HepG2 (cell line): ENCODE results near the gene CPNE5. TPM values are rescaled to one million over a fixed set of nuclear protein-coding genes. Genes with fewer than 3 reads are reported as not detected.

Experiments used
- HHEX ChIP-seq: IDR thresholded peaks from 2 replicates; pipeline ENCODE4 v1.6.1; 2016; ENCODE audit warnings: control low read depth
- JUN ChIP-seq: sonication (generic); formaldehyde crosslinking; IDR thresholded peaks from 2 replicates; pipeline ENCODE4 v1.4.0; 2020; ENCODE audit warnings: mild to moderate bottlenecking, missing genetic modification reagents
- KDM6A ChIP-seq: IDR thresholded peaks from 2 replicates; pipeline ENCODE4 v1.6.1; 2016; ENCODE audit warnings: low read depth
- MAFG ChIP-seq: sonication (generic); formaldehyde crosslinking; IDR thresholded peaks from 2 replicates; pipeline ENCODE4 v1.5.1; 2020; ENCODE audit warnings: mild to moderate bottlenecking, missing genetic modification reagents
- NCOA2 ChIP-seq: sonication (generic); formaldehyde crosslinking; IDR thresholded peaks from 2 replicates; pipeline ENCODE4 v1.8.0; 2022; ENCODE audit warnings: inconsistent platforms
- SIX1 ChIP-seq: sonication (generic); formaldehyde crosslinking; IDR thresholded peaks from 2 replicates; pipeline ENCODE4 v1.4.0; 2020; ENCODE audit warnings: missing genetic modification reagents, borderline replicate concordance
- UBTF ChIP-seq: sonication (generic); formaldehyde crosslinking; IDR thresholded peaks from 2 replicates; pipeline ENCODE4 v1.4.0; 2020; ENCODE audit warnings: mild to moderate bottlenecking, missing genetic modification reagents
- YEATS4 ChIP-seq: sonication (generic); formaldehyde crosslinking; IDR thresholded peaks from 2 replicates; pipeline ENCODE4 v1.4.0; 2020; ENCODE audit warnings: missing genetic modification reagents, borderline replicate concordance
- ZNF280D ChIP-seq: sonication (generic); formaldehyde crosslinking; IDR thresholded peaks from 2 replicates; pipeline ENCODE4 v1.5.1; 2020; ENCODE audit warnings: mild to moderate bottlenecking, missing genetic modification reagents
- ZNF318 ChIP-seq: sonication (generic); formaldehyde crosslinking; IDR thresholded peaks from 2 replicates; pipeline ENCODE4 v1.4.0; 2020; ENCODE audit warnings: mild to moderate bottlenecking, missing genetic modification reagents
- ZNF773 ChIP-seq: sonication (generic); formaldehyde crosslinking; IDR thresholded peaks from 2 replicates; pipeline ENCODE4 v1.4.0; 2020; ENCODE audit warnings: missing genetic modification reagents, borderline replicate concordance
- ZSCAN21 ChIP-seq: sonication (generic); formaldehyde crosslinking; IDR thresholded peaks from 2 replicates; pipeline ENCODE4 v1.8.0; 2022; ENCODE audit warnings: mild to moderate bottlenecking, missing genetic modification reagents, moderate library complexity, borderline replicate concordance
- polyA plus RNA-seq, 8 experiments: library from polyadenylated mRNA; depleted of rRNA in 3 of 8; stranded (reverse) in 7 of 8; unstranded in 1 of 8; fragments of >200 nt; fragmentation: Illumina TruSeq in 4 of 8; extraction: Trizol in 4 of 8; gene quantifications; 2 replicates each; pipeline versions ENCODE4 v1.2.1 to v1.2.3, GENCODE V29; 2011 to 2016; ENCODE audit warnings: low read depth in 4 of 8, missing spikeins in 1 of 8, mixed read lengths in 1 of 8; ENCODE audit not compliant: insufficient read depth in 1 of 8
- total RNA-seq, 5 experiments: library from RNA; depleted of rRNA; stranded (reverse); fragments of >200 nt; fragmentation: Illumina TruSeq; extraction: Trizol; gene quantifications; 2 replicates each; pipeline ENCODE4 v1.2.3, GENCODE V29; 2016; ENCODE audit warnings: low read depth in 1 of 5
- TF ChIP-seq, protein P1 (sequence below): sonication (generic); formaldehyde crosslinking; IDR thresholded peaks from 2 replicates; pipeline ENCODE4 v1.5.0; 2020; ENCODE audit warnings: missing genetic modification reagents, mild to moderate bottlenecking, borderline replicate concordance

CPNE5 gene
- total and polyA plus RNA-seq, 2 of the 13 experiments (the other 11 are each of a cell fraction or from before 2014, with no cell fraction given): 0.16 TPM; not detected in 1

- TF ChIP-seq ZNF318 (CRISPR knock-in tag): no peak
- no peak for TF ChIP-seq HHEX (CRISPR knock-in tag)
- TF ChIP-seq UBTF (CRISPR knock-in tag): peak; percentile 39; the same call in 1 of the 2 replicates
- TF ChIP-seq JUN (CRISPR knock-in tag): no peak
- TF ChIP-seq NCOA2: no peak
- TF ChIP-seq, protein P1, sequence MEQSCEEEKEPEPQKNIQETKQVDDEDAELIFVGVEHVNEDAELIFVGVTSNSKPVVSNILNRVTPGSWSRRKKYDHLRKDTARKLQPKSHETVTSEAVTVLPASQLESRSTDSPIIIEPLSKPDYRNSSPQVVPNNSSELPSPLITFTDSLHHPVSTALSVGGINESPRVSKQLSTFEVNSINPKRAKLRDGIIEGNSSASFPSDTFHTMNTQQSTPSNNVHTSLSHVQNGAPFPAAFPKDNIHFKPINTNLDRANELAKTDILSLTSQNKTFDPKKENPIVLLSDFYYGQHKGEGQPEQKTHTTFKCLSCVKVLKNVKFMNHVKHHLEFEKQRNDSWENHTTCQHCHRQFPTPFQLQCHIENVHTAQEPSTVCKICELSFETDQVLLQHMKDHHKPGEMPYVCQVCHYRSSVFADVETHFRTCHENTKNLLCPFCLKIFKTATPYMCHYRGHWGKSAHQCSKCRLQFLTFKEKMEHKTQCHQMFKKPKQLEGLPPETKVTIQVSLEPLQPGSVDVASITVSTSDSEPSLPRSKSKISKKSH (CRISPR knock-in tag): no peak
- no peak for TF ChIP-seq KDM6A
- TF ChIP-seq ZSCAN21 (CRISPR knock-in tag): no peak; the same call in 1 of the 2 replicates
- TF ChIP-seq YEATS4: 0 out of 2 replicates have a peak, but pooled peaks have one; percentile 43
- TF ChIP-seq ZNF773: no peak
- no peak for TF ChIP-seq SIX1
- TF ChIP-seq MAFG (CRISPR knock-in tag): no peak
- no peak for TF ChIP-seq ZNF280D (CRISPR knock-in tag)
Observed at GRCh38 chr6:36834576-36835341, 4.5 kb downstream of the CPNE5 start (continued).
